ENCODE measurements around the gene SIL1.

Gene SIL1

DNA sequence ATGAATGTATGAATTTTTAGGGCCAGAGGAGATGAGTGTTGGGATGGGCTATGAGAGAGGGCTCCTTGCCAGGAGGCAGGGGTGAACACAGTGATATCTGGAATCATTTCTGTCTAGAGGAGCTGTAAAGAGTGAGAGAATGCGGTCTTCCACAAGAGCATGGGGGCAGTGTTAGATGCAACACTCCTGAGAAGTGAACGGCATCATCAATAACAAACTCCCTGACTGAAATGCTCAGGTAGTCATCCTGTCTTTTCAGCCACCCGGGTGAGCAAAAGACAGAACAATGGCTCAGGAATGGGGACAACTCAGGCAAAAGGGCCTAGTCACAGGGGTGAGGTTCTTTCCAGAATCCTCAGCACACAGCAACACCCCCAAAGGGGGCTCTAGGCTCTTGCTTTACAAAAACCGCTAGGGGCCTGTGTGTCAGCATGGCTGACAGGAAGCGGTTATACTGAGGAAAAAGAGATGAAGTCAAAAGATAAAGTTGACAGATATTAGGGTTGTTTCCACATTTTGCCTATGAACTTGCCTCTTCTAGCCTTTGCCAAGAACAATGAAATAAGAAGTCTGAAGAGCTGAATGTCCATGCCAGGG, 218.4 kb downstream of the SIL1 start:
- TF ChIP-seq TCF12 (IDR thresholded peaks at IDR 0.05; ENCODE audit: low read depth), result no peak
- no peak for TF ChIP-seq NFIC (IDR thresholded peaks at IDR 0.05)
- TF ChIP-seq FOXM1 (IDR thresholded peaks at IDR 0.05; ENCODE audit: borderline replicate concordance, low read depth), result no peak
- TF ChIP-seq TAF1 (IDR thresholded peaks at IDR 0.05; ENCODE audit: low read depth), result no peak
- TF ChIP-seq YY1 (IDR thresholded peaks at IDR 0.05; ENCODE audit: low read depth), result no peak
- TF ChIP-seq RAD21 (IDR thresholded peaks at IDR 0.05; ENCODE audit: low read depth), result no peak
- TF ChIP-seq EP300 (IDR thresholded peaks at IDR 0.05; ENCODE audit: borderline replicate concordance), result no peak
- TF ChIP-seq ZBTB7A (IDR thresholded peaks at IDR 0.05; ENCODE audit: low read depth), result no peak
- TF ChIP-seq, protein P1, sequence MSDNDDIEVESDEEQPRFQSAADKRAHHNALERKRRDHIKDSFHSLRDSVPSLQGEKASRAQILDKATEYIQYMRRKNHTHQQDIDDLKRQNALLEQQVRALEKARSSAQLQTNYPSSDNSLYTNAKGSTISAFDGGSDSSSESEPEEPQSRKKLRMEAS (IDR thresholded peaks at IDR 0.05), result no peak
- no peak for TF ChIP-seq CREB1 (IDR thresholded peaks at IDR 0.05; ENCODE audit: low read depth)
- no peak for TF ChIP-seq CEBPB (IDR thresholded peaks at IDR 0.05)
- no peak for TF ChIP-seq EGR1 (IDR thresholded peaks at IDR 0.05)
- TF ChIP-seq, protein P2, sequence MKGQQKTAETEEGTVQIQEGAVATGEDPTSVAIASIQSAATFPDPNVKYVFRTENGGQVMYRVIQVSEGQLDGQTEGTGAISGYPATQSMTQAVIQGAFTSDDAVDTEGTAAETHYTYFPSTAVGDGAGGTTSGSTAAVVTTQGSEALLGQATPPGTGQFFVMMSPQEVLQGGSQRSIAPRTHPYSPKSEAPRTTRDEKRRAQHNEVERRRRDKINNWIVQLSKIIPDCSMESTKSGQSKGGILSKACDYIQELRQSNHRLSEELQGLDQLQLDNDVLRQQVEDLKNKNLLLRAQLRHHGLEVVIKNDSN (IDR thresholded peaks at IDR 0.05), result no peak
- no peak for TF ChIP-seq TEAD4 (IDR thresholded peaks at IDR 0.05)

DNA sequence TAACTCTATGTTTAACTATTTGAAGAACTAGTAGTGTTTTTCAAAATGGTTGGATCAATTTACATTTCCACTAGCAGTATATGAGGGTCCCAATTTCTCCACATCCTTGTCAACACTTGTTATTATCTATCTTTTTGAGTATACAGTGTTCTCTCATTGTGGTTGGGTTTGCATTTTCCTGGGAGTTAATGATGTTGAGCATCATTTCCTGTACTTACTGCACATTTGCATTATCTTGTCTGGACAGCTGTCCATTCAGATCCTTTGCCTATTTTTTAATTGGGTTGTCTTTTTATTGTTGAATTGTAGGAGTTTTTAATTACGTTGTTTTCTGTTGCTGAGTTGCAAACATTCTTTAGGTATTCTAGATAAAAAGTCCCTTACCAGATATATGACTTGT, 219.6 kb downstream of the SIL1 start:
- TF ChIP-seq TEAD4 (IDR thresholded peaks at IDR 0.05), result no peak
- no peak for TF ChIP-seq YY1 (IDR thresholded peaks at IDR 0.05; ENCODE audit: low read depth)
- TF ChIP-seq, protein P2 (IDR thresholded peaks at IDR 0.05), result no peak
- TF ChIP-seq EP300 (IDR thresholded peaks at IDR 0.05; ENCODE audit: borderline replicate concordance), result no peak
- TF ChIP-seq TAF1 (IDR thresholded peaks at IDR 0.05; ENCODE audit: low read depth), result no peak
- TF ChIP-seq, protein P1 (IDR thresholded peaks at IDR 0.05), result no peak
- no peak for TF ChIP-seq CREB1 (IDR thresholded peaks at IDR 0.05; ENCODE audit: low read depth)
- TF ChIP-seq, protein P3, sequence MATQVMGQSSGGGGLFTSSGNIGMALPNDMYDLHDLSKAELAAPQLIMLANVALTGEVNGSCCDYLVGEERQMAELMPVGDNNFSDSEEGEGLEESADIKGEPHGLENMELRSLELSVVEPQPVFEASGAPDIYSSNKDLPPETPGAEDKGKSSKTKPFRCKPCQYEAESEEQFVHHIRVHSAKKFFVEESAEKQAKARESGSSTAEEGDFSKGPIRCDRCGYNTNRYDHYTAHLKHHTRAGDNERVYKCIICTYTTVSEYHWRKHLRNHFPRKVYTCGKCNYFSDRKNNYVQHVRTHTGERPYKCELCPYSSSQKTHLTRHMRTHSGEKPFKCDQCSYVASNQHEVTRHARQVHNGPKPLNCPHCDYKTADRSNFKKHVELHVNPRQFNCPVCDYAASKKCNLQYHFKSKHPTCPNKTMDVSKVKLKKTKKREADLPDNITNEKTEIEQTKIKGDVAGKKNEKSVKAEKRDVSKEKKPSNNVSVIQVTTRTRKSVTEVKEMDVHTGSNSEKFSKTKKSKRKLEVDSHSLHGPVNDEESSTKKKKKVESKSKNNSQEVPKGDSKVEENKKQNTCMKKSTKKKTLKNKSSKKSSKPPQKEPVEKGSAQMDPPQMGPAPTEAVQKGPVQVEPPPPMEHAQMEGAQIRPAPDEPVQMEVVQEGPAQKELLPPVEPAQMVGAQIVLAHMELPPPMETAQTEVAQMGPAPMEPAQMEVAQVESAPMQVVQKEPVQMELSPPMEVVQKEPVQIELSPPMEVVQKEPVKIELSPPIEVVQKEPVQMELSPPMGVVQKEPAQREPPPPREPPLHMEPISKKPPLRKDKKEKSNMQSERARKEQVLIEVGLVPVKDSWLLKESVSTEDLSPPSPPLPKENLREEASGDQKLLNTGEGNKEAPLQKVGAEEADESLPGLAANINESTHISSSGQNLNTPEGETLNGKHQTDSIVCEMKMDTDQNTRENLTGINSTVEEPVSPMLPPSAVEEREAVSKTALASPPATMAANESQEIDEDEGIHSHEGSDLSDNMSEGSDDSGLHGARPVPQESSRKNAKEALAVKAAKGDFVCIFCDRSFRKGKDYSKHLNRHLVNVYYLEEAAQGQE (IDR thresholded peaks at IDR 0.05; ENCODE audit: low read depth), result no peak
- TF ChIP-seq RAD21 (IDR thresholded peaks at IDR 0.05; ENCODE audit: low read depth), result no peak
- TF ChIP-seq EGR1 (IDR thresholded peaks at IDR 0.05), result no peak
- TF ChIP-seq NFIC (IDR thresholded peaks at IDR 0.05), result no peak
- TF ChIP-seq CEBPB (IDR thresholded peaks at IDR 0.05), result no peak
- no peak for TF ChIP-seq TCF12 (IDR thresholded peaks at IDR 0.05; ENCODE audit: low read depth)
- no peak for TF ChIP-seq FOXM1 (IDR thresholded peaks at IDR 0.05; ENCODE audit: borderline replicate concordance, low read depth)
- no peak for TF ChIP-seq ZBTB7A (IDR thresholded peaks at IDR 0.05; ENCODE audit: low read depth)

DNA sequence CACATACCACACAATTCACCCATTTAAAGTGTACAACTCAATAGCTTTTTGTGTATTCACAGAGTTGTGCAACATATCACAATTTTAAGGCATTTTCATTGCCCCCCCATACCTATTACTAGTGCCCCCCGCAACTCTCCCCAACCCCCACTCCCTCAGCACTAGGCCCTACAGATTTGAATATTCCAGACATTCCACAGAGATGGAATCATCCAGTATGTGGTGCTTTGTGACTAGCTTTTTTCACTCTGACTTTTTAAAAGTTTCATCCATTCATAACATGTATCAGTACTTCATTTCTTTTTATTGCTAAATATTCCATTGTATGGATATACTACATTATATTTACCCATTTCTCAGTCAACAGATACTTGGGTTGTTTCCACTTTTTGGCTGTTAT, 220.1 kb downstream of the SIL1 start:
- no peak for TF ChIP-seq EP300 (IDR thresholded peaks at IDR 0.05; ENCODE audit: borderline replicate concordance)
- TF ChIP-seq TCF12 (IDR thresholded peaks at IDR 0.05; ENCODE audit: low read depth), result no peak
- no peak for TF ChIP-seq FOXM1 (IDR thresholded peaks at IDR 0.05; ENCODE audit: borderline replicate concordance, low read depth)
- no peak for TF ChIP-seq NFIC (IDR thresholded peaks at IDR 0.05)
- TF ChIP-seq TEAD4 (IDR thresholded peaks at IDR 0.05), result no peak
- TF ChIP-seq EGR1 (IDR thresholded peaks at IDR 0.05), result no peak
- TF ChIP-seq, protein P2 (IDR thresholded peaks at IDR 0.05), result no peak
- TF ChIP-seq, protein P3 (IDR thresholded peaks at IDR 0.05; ENCODE audit: low read depth), result no peak
- TF ChIP-seq ZBTB7A (IDR thresholded peaks at IDR 0.05; ENCODE audit: low read depth), result no peak

DNA sequence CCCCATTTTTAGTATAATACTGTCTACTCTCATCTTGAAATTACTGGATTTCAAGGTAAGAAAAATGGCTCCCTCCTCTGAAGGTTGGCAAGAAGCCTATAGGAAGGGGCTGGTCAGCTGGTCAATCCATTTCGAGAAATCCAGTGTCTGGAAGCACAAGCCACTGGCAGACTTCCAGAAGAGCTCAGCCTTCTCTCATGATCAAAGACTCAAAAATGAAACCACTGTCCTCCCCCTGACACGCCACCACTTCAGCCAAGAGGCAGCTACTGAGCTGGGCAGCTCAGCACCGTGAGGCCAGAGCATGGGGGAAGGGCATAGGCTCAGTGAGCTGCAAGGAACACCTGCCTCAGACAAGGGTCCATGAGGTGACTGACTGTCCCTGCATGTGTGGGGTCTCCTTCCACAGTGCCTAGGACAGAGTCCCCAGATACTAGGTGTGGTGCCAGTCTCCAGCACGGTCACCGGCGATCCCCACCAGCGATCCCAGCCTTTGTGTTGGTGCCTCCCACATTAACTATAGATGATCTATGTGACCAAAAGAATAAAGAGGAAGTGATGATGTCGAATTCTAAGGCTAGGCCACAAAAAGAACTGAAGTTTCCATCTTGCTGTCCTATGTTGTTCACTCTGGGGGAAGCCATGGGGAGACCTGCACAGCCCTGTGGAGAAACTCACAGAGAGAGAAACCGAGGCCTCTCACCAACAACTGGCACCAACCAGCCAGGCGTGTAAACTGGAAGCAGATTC, 222.9 kb downstream of the SIL1 start:
- TF ChIP-seq EP300 (IDR thresholded peaks at IDR 0.05; ENCODE audit: borderline replicate concordance), result no peak
- TF ChIP-seq, protein P1 (IDR thresholded peaks at IDR 0.05), result no peak
- TF ChIP-seq TCF12 (IDR thresholded peaks at IDR 0.05; ENCODE audit: low read depth), result no peak
- no peak for TF ChIP-seq EGR1 (IDR thresholded peaks at IDR 0.05)
- no peak for TF ChIP-seq ZBTB7A (IDR thresholded peaks at IDR 0.05; ENCODE audit: low read depth)
- TF ChIP-seq NFIC (IDR thresholded peaks at IDR 0.05), result no peak
